Thoracic aorta (tissue), 2 donors: ENCODE data around the gene KRTAP17-1. TPM values are rescaled to one million over a fixed set of nuclear protein-coding genes. Genes with fewer than 3 reads are reported as not detected.

Source experiments
- ATAC-seq: fragments of 150-250 bp; one replicate; pipeline ENCODE4 v1.8.0; 2017; ENCODE audit warnings: low read depth; ENCODE audit not compliant: insufficient number of reproducible peaks, low FRiP score
- DNase-seq: peaks from one replicate; pipeline ENCODE4 v3.0.0-alpha.2; 2020; ENCODE audit warnings: low spot score
- H3K27ac ChIP-seq, 2 donors: fragments of 200-600 bp; sonication (generic); 1 replicate in 1 of 2; 2 replicates in 1 of 2; pipeline ENCODE4 v1.5.1; 2016; ENCODE audit warnings: mild to moderate bottlenecking in 2 of 2, moderate library complexity in 2 of 2
- H3K27me3 ChIP-seq: fragments of 200-600 bp; sonication (generic); replicated peaks from 2 replicates; pipeline ENCODE4 v1.6.0; 2016; ENCODE audit warnings: mild to moderate bottlenecking; ENCODE audit not compliant: insufficient read depth
- H3K36me3 ChIP-seq: fragments of 200-600 bp; sonication (generic); one replicate; pipeline ENCODE4 v1.5.1; 2016
- H3K4me1 ChIP-seq, 2 donors: fragments of 200-600 bp; sonication (generic); 1 replicate in 1 of 2; 2 replicates in 1 of 2; pipeline versions ENCODE4 v1.5.1 to v1.6.0; 2016; ENCODE audit warnings: low read depth in 2 of 2, mild to moderate bottlenecking in 1 of 2; ENCODE audit not compliant: control insufficient read depth in 1 of 2
- H3K4me3 ChIP-seq: fragments of 200-600 bp; sonication (generic); 2 replicates; pipeline ENCODE4 v1.5.1; 2016; ENCODE audit warnings: mild to moderate bottlenecking
- H3K9me3 ChIP-seq: fragments of 200-600 bp; sonication (generic); 2 replicates; pipeline ENCODE4 v1.5.1; 2016
- CTCF ChIP-seq: fragments of 200-600 bp; sonication (generic); IDR thresholded peaks from one replicate; pipeline ENCODE4 v1.5.1; 2019; ENCODE audit warnings: antibody characterized with exemption
- total RNA-seq, 2 donors: library from RNA; depleted of rRNA; stranded (reverse); fragments of >200 nt; gene quantifications; one replicate each; pipeline versions ENCODE4 v1.1.0 to v1.2.3, GENCODE V29; 2016

KRTAP17-1 gene
- total RNA-seq, 2 donors from 2014 or later: not detected

DNA sequence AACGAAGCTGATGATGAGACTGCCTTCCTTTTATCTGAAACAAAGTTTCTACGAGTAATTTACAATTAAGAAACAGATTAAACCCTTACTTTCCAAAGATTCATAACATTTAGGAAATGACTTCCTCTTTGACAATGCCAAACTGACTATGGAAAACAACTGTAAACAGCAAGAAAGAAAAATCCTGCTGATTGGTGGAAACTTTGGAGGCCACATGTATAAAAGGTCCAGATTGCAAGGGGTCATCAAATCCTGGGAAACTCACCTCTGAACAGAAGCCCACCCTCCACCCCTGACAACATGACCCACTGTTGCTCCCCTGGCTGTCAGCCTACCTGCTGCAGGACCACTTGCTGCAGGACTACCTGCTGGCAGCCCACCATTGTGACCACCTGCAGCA, 50.4 kb downstream of the KRTAP17-1 start, which contains the start of gene KRTAP9-6:
Gene KRTAP9-6 (plus strand): TSS at position 301 of the 400 bp plus-strand sequence. CDS start 0 bp downstream, at position 301.
- DNase-seq (no peak), ATAC-seq (no peak)
- no peak within 1 kb of the TSS for H3K4me3 ChIP-seq
- H3K4me1 ChIP-seq: no peaks in the 10 kb centered on the region
- no peaks in the 10 kb centered on the region for H3K36me3 ChIP-seq
- H3K9me3 ChIP-seq: no peaks in the 10 kb centered on the region
- H3K27me3 ChIP-seq: no peaks in the 10 kb centered on the region
- no peak for TF ChIP-seq CTCF
- no peak within 1 kb of the TSS for H3K27ac ChIP-seq

Other genes with a start within 250 kb of the KRTAP17-1 start
- gene KRTAP2-4, start 249.8 kb downstream of the KRTAP17-1 start, total RNA-seq: not detected
- not detected for gene KRTAP4-7, start 231.6 kb downstream of the KRTAP17-1 start, total RNA-seq
- gene KRTAP4-8, start 217.6 kb downstream of the KRTAP17-1 start, total RNA-seq: not detected
- gene KRTAP4-16, start 213.5 kb downstream of the KRTAP17-1 start, total RNA-seq: not detected
- gene KRTAP4-9, start 210.3 kb downstream of the KRTAP17-1 start, total RNA-seq: not detected
- not detected for gene KRTAP4-11, start 197.3 kb downstream of the KRTAP17-1 start, total RNA-seq
- gene KRTAP4-12, start 191.5 kb downstream of the KRTAP17-1 start, total RNA-seq: not detected
- not detected for gene KRTAP4-6, start 175.2 kb downstream of the KRTAP17-1 start, total RNA-seq
- not detected for gene KRTAP4-5, start 165.9 kb downstream of the KRTAP17-1 start, total RNA-seq
- not detected for gene KRTAP4-4, start 155.0 kb downstream of the KRTAP17-1 start, total RNA-seq
- gene KRTAP4-3, start 147.5 kb downstream of the KRTAP17-1 start, total RNA-seq: not detected
- not detected for gene KRTAP4-2, start 137.5 kb downstream of the KRTAP17-1 start, total RNA-seq
- not detected for gene KRTAP4-1, start 130.8 kb downstream of the KRTAP17-1 start, total RNA-seq
- not detected for gene KRTAP9-1, start 125.8 kb downstream of the KRTAP17-1 start, total RNA-seq
- not detected for gene KRTAP9-2, start 89.1 kb downstream of the KRTAP17-1 start, total RNA-seq
- gene KRTAP9-3, start 83.3 kb downstream of the KRTAP17-1 start, total RNA-seq: not detected
- not detected for gene KRTAP9-8, start 77.7 kb downstream of the KRTAP17-1 start, total RNA-seq
- gene KRTAP9-4, start 66.0 kb downstream of the KRTAP17-1 start, total RNA-seq: not detected
- not detected for gene KRTAP9-9, start 60.3 kb downstream of the KRTAP17-1 start, total RNA-seq
- not detected for gene KRTAP9-6, start 50.3 kb downstream of the KRTAP17-1 start, total RNA-seq
- gene KRTAP9-7, start 40.0 kb downstream of the KRTAP17-1 start, total RNA-seq: not detected
- gene KRTAP29-1, start 12.9 kb downstream of the KRTAP17-1 start, total RNA-seq: not detected
- not detected for gene KRTAP16-1, start 6.4 kb downstream of the KRTAP17-1 start, total RNA-seq
- not detected for gene KRT33A, start 35.1 kb upstream of the KRTAP17-1 start, total RNA-seq
- not detected for gene KRT33B, start 54.1 kb upstream of the KRTAP17-1 start, total RNA-seq
- not detected for gene KRT34, start 66.6 kb upstream of the KRTAP17-1 start, total RNA-seq
- not detected for gene KRT31, start 81.9 kb upstream of the KRTAP17-1 start, total RNA-seq
- gene KRT37, start 108.9 kb upstream of the KRTAP17-1 start, total RNA-seq: not detected
- gene KRT38, start 125.3 kb upstream of the KRTAP17-1 start, total RNA-seq: not detected
- not detected for gene KRT32, start 151.7 kb upstream of the KRTAP17-1 start, total RNA-seq
- not detected for gene KRT35, start 165.4 kb upstream of the KRTAP17-1 start, total RNA-seq
- not detected for gene KRT36, start 174.2 kb upstream of the KRTAP17-1 start, total RNA-seq
- gene KRT13, start 189.9 kb upstream of the KRTAP17-1 start, total RNA-seq: 1 to 10 TPM in 1 of 2 donors, not detected in 1; 1.4 TPM
- under 1 TPM in 1 of 2 donors, not detected in 1; 0.68 TPM for gene KRT15, start 203.2 kb upstream of the KRTAP17-1 start, total RNA-seq
- 10 to 100 TPM in 1 of 2 donors, 1 to 10 TPM in 1; 2.4 to 66.8 TPM for gene KRT19, start 212.6 kb upstream of the KRTAP17-1 start, total RNA-seq